Tibial artery (tissue), 4 donors: ENCODE data around the gene LPGAT1.
"Not testable (repeated sequence)": the region's sequence is repeated elsewhere in the genome, so short reads cannot be mapped to it uniquely, and the experiment has no call there.

ENCODE experiments used
- DNase-seq, 2 donors: peaks; one replicate each; pipeline ENCODE4 v3.0.0-alpha.2; 2019
- H3K27ac ChIP-seq, 2 donors: fragments of 200-600 bp; sonication (generic) in 1 of 2; 1 replicate in 1 of 2; 2 replicates in 1 of 2; pipeline ENCODE4 v1.5.1; 2018 to 2019; ENCODE audit warnings: mild to moderate bottlenecking in 1 of 2
- H3K27me3 ChIP-seq, 2 donors: fragments of 200-600 bp; sonication (generic) in 1 of 2; one replicate each; pipeline versions ENCODE4 v1.5.1 to v1.6.0; 2016 to 2019
- H3K36me3 ChIP-seq, 3 donors: fragments of 200-600 bp; sonication (generic) in 2 of 3; one replicate each; pipeline ENCODE4 v1.5.1; 2016 to 2019; ENCODE audit warnings: mild to moderate bottlenecking in 2 of 3
- H3K4me1 ChIP-seq, 4 donors: fragments of 200-600 bp; sonication (generic) in 2 of 4; 1 replicate in 3 of 4; 2 replicates in 1 of 4; pipeline ENCODE4 v1.5.1; 2016 to 2019
- H3K4me3 ChIP-seq, 2 donors: fragments of 200-600 bp; sonication (generic) in 1 of 2; 1 replicate in 1 of 2; 2 replicates in 1 of 2; pipeline ENCODE4 v1.5.1; 2018 to 2019; ENCODE audit warnings: mild to moderate bottlenecking in 2 of 2
- H3K9me3 ChIP-seq, 3 donors: fragments of 200-600 bp; sonication (generic) in 1 of 3; one replicate each; pipeline ENCODE4 v1.5.1; 2016 to 2019
- intact Hi-C: fragments of 100-400 bp; cut with DNase I; formaldehyde crosslinking; loops from one replicate; pipeline ENCODE4 v1.15.0; 2023; ENCODE audit warnings: low total_unique reads
- TF ChIP-seq, protein P1 (sequence below), 2 experiments: fragments of 200-600 bp in 1 of 2; fragments of 450-650 bp in 1 of 2; IDR thresholded peaks; one replicate each; pipeline ENCODE4 v1.5.1; 2017 to 2019; ENCODE audit warnings: antibody characterized with exemption in 2 of 2, mild to moderate bottlenecking in 1 of 2, moderate library complexity in 1 of 2

The LPGAT1 gene

GRCh38 chr1:211724687-211725196 lies 105.8 kb downstream of the LPGAT1 start:
- intact Hi-C loops = no loop called here
- H3K4me1 ChIP-seq = no peaks in the 10 kb centered on the region
- H3K9me3 ChIP-seq = no peaks in the 10 kb centered on the region
- DNase-seq = no peak
- TF ChIP-seq, protein P1, sequence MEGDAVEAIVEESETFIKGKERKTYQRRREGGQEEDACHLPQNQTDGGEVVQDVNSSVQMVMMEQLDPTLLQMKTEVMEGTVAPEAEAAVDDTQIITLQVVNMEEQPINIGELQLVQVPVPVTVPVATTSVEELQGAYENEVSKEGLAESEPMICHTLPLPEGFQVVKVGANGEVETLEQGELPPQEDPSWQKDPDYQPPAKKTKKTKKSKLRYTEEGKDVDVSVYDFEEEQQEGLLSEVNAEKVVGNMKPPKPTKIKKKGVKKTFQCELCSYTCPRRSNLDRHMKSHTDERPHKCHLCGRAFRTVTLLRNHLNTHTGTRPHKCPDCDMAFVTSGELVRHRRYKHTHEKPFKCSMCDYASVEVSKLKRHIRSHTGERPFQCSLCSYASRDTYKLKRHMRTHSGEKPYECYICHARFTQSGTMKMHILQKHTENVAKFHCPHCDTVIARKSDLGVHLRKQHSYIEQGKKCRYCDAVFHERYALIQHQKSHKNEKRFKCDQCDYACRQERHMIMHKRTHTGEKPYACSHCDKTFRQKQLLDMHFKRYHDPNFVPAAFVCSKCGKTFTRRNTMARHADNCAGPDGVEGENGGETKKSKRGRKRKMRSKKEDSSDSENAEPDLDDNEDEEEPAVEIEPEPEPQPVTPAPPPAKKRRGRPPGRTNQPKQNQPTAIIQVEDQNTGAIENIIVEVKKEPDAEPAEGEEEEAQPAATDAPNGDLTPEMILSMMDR (IDR thresholded peaks at IDR 0.05) = no peak
- H3K27me3 ChIP-seq = no peaks in the 10 kb centered on the region
- H3K36me3 ChIP-seq = no peaks in the 10 kb centered on the region
- no peak overlapping the region for H3K27ac ChIP-seq
- no peak overlapping the region for H3K4me3 ChIP-seq

- no peaks in the 10 kb centered on the region for H3K9me3 ChIP-seq
- no peak for DNase-seq
- intact Hi-C loops = no loop called here
- no peaks in the 10 kb centered on the region for H3K27me3 ChIP-seq
- TF ChIP-seq, protein P1 (IDR thresholded peaks at IDR 0.05) = no peak
- no peak overlapping the region for H3K4me3 ChIP-seq
- H3K36me3 ChIP-seq = no peaks in the 10 kb centered on the region
- no peaks in the 10 kb centered on the region for H3K4me1 ChIP-seq
- H3K27ac ChIP-seq = no peak overlapping the region
These were observed 107.3 kb downstream of the LPGAT1 start for GRCh38 chr1:211723273-211723672.

DNA sequence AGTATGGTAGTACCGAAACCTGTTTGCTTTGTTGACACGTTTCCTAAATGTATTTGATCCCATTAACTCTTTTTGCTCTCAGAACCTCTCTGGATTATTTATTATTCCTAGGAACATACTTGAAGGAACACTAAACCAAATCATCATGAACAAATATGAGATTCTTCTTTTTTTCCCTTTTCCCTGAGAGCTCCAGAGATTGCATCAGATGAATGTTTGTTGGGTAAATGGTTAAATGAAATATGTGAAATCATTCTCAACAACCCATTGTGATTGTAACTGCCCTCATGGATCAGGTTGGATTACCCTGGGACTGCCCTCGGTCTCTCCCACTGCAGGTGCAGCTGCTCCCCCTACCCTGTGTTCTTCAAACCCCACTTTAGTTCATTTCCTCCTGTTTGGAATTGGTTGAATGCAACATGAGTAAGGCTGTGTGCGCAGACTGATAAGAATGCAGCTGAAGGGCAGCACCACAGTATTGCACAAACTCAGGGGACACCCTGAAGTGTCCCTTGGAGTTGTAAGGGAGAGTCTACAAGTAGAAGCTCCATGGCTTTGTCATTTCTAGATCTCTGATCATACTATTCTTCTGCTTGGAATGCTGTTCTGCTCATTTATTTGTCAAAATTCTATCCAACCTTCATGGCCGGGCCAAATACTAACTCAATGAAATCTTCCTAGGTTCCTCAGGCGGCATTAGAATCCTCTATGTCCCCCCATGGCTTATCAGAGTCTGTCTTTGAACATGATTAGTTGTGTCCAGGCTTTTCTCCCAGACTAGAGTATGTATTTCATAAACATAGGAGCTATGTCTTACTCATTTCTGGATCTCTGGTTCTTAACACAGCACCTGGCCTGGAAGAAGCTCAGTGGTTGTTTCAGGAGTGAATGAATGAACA lies 108.0 kb downstream of the LPGAT1 start:
- H3K27me3 ChIP-seq = no peaks in the 10 kb centered on the region
- no peak for DNase-seq
- intact Hi-C loops = no loop called here

GRCh38 chr1:211716555-211716954 lies 114.0 kb downstream of the LPGAT1 start:
- H3K4me1 ChIP-seq, DNase-seq, H3K27ac ChIP-seq, intact Hi-C loops, H3K9me3 ChIP-seq, H3K36me3 ChIP-seq, H3K4me3 ChIP-seq, H3K27me3 ChIP-seq: not testable (repeated sequence)

More for the DNA sequence above, 108.0 kb downstream of the LPGAT1 start:
- no peaks in the 10 kb centered on the region for H3K36me3 ChIP-seq
- H3K4me3 ChIP-seq = no peak overlapping the region
- TF ChIP-seq, protein P1 (IDR thresholded peaks at IDR 0.05) = no peak
- H3K27ac ChIP-seq = no peak overlapping the region
- no peaks in the 10 kb centered on the region for H3K9me3 ChIP-seq
- no peaks in the 10 kb centered on the region for H3K4me1 ChIP-seq

- intact Hi-C loops = no loop called here
- H3K4me3 ChIP-seq = no peak overlapping the region
- no peaks in the 10 kb centered on the region for H3K36me3 ChIP-seq
- no peak overlapping the region for H3K27ac ChIP-seq
- H3K4me1 ChIP-seq = no peaks in the 10 kb centered on the region
- no peak for DNase-seq
- no peaks in the 10 kb centered on the region for H3K9me3 ChIP-seq
- H3K27me3 ChIP-seq = no peaks in the 10 kb centered on the region
- TF ChIP-seq, protein P1 (IDR thresholded peaks at IDR 0.05) = no peak
These were observed 114.6 kb downstream of the LPGAT1 start for GRCh38 chr1:211715971-211716370.

GRCh38 chr1:211714154-211714553 lies 116.4 kb downstream of the LPGAT1 start:
- no peaks in the 10 kb centered on the region for H3K9me3 ChIP-seq
- no peaks in the 10 kb centered on the region for H3K36me3 ChIP-seq
- TF ChIP-seq, protein P1 (IDR thresholded peaks at IDR 0.05) = no peak
- DNase-seq = no peak
- no peaks in the 10 kb centered on the region for H3K4me1 ChIP-seq
- H3K4me3 ChIP-seq = no peak overlapping the region
- no peak overlapping the region for H3K27ac ChIP-seq
- H3K27me3 ChIP-seq = no peaks in the 10 kb centered on the region
- intact Hi-C loops = no loop called here
